Measurements from ENCODE around the gene ZCCHC14. TPM values are rescaled to one million over a fixed set of nuclear protein-coding genes. Genes with fewer than 3 reads are reported as not detected.

The ZCCHC14 gene
- total and polyA plus RNA-seq, 2 of the 13 experiments (the other 11 are each of a cell fraction or from before 2014, with no cell fraction given): 12.4 to 12.5 TPM

GRCh38 chr16:87507351-87508069 lies 14.7 kb upstream of the ZCCHC14 start:
- 45% methylated on average over 24 of the region's 25 CpGs for WGBS (ENCODE audit: low lambda C conversion rate)
- Histone ChIP-seq H3K4me1 (ENCODE audit: insufficient read depth, low read length) (peaks cover 54% of the 10 kb centered on the region), H2AFZ (ENCODE audit: low read length) (peak overlapping the region; percentile 28), H4K20me1 (ENCODE audit: insufficient read depth, low read length) (no peaks in the 10 kb centered on the region), H3K9ac (ENCODE audit: insufficient read depth, low read depth, low read length) (peak overlapping the region; percentile 19; the same call in 1 of the 2 replicates), H3K79me2 (ENCODE audit: insufficient read depth, low read length) (no peaks in the 10 kb centered on the region), H3K27ac (ENCODE audit: extremely low read length, insufficient read depth, low read length) (peak overlapping the region; percentile 40), H3K27me3 (ENCODE audit: control insufficient read depth in 1 of 2, insufficient read depth in 2 of 2, low read length in 2 of 2) (0 out of 5 replicates have a peak, but pooled peaks cover 0 to 2% of the 10 kb centered on the region in 2 experiments), H3K4me3 (replicated peaks in 1 of 3; ENCODE audit: insufficient read depth in 1 of 3, low read depth in 2 of 3, low read length in 3 of 3) (peak overlapping the region; percentile 0 to 49 (median 5); a peak in 3 of 6 replicates), H3K9me3 (ENCODE audit: low read length) (no peaks in the 10 kb centered on the region), H3K4me2 (ENCODE audit: low read depth, low read length) (peak overlapping the region; percentile 82), H3K36me3 (replicated peaks in 1 of 2; ENCODE audit: control insufficient read depth in 1 of 2, insufficient read depth in 2 of 2, low read length in 2 of 2) (no peaks in the 10 kb centered on the region)
- ChIA-PET CTCF (ENCODE audit: low intra/inter-chr PET ratio, low total read pairs) (no interaction called here), POLR2A (interaction anchor here (1.4 to 2.1 kb wide), 4 partner anchors 10 to 124 kb away, joined by 3 to 6 read pairs (median 4); partner anchors contain the start of genes FBXO31 and ZCCHC14)
- no TSS peak for BruUV-seq (replicated peaks)
- FAIRE-seq (no peak), ATAC-seq (peak; percentile 89), DNase-seq (ENCODE audit: low spot score) (no peak)
- intact Hi-C loops (cut with micrococcal nuclease; ENCODE audit: unreplicated experiment) (no loop called here), in situ Hi-C loops (cut with HindIII; ENCODE audit: extremely low pct_ligation_motif_present, low pct_unique_long_range_greater_than_20kb) (no loop called here)
- TF ChIP-seq NFYC (CRISPR knock-in tag; IDR thresholded peaks at IDR 0.05) (no peak), FOXO1 (CRISPR knock-in tag; IDR thresholded peaks at IDR 0.05) (peak; percentile 28; the same call in 1 of the 2 replicates), ARID4A (CRISPR knock-in tag; IDR thresholded peaks at IDR 0.05; ENCODE audit: borderline replicate concordance) (peak; percentile 41; the same call in 1 of the 2 replicates), CBX5 (CRISPR knock-in tag; IDR thresholded peaks at IDR 0.05; ENCODE audit: borderline replicate concordance) (no peak), ZFP37 (CRISPR knock-in tag; IDR thresholded peaks at IDR 0.05; ENCODE audit: borderline replicate concordance) (no peak), ZNF687 (CRISPR knock-in tag; IDR thresholded peaks at IDR 0.05) (peak; percentile 75), ZNF17 (CRISPR knock-in tag; IDR thresholded peaks at IDR 0.05) (no peak), ARNTL (CRISPR knock-in tag; IDR thresholded peaks at IDR 0.05) (no peak), ATF7 (IDR thresholded peaks at IDR 0.05) (no peak), ATF7 (CRISPR knock-in tag; IDR thresholded peaks at IDR 0.05) (no peak), HDAC1 (CRISPR knock-in tag; IDR thresholded peaks at IDR 0.05) (peak; percentile 56), ARNT (IDR thresholded peaks at IDR 0.05) (no peak), SALL1 (CRISPR knock-in tag; IDR thresholded peaks at IDR 0.05) (0 out of 2 replicates have a peak, but pooled peaks have one; percentile 3), CBX2 (IDR thresholded peaks at IDR 0.05; ENCODE audit: low read depth, low read length) (no peak), CBX2 (CRISPR knock-in tag; IDR thresholded peaks at IDR 0.05; ENCODE audit: low read depth) (no peak), ZNF382 (CRISPR knock-in tag; IDR thresholded peaks at IDR 0.05; ENCODE audit: borderline replicate concordance) (no peak), ZFX (CRISPR knock-in tag; IDR thresholded peaks at IDR 0.05; ENCODE audit: low read depth) (0 out of 2 replicates have a peak, but pooled peaks have one; percentile 49)

Data from HepG2 (cell line).